Cardiac fibroblast (primary cell): ENCODE results near the gene SPATA31D1.

Source experiments
- DNase-seq, 2 donors: peaks; one replicate each; pipeline versions ENCODE4 v3.0.0 to v3.0.0-alpha.2; 2010; ENCODE audit warnings: low read depth in 2 of 2
- H3K4me3 ChIP-seq, 2 donors: replicated peaks in 1 of 2; 1 replicate in 1 of 2; 2 replicates in 1 of 2; pipeline ENCODE4 v1.5.1; 2011; ENCODE audit warnings: low read depth in 2 of 2, low read length in 2 of 2, mild to moderate bottlenecking in 2 of 2, moderate library complexity in 1 of 2
- CTCF ChIP-seq: IDR thresholded peaks from one replicate; pipeline ENCODE4 v1.5.1; 2011; ENCODE audit warnings: low read depth, mild to moderate bottlenecking, low read length, inconsistent platforms

Gene SPATA31D1

GRCh38 chr9:82036086-82036485, 47.5 kb downstream of the SPATA31D1 start:
- H3K4me3 ChIP-seq: no peak overlapping the region
- DNase-seq: no peak
- TF ChIP-seq CTCF: no peak

- no peak overlapping the region for H3K4me3 ChIP-seq
- TF ChIP-seq CTCF: no peak
- DNase-seq: no peak
Observed at GRCh38 chr9:82037126-82037525, 48.6 kb downstream of the SPATA31D1 start.

- TF ChIP-seq CTCF: no peak
- no peak overlapping the region for H3K4me3 ChIP-seq
- DNase-seq: no peak
Observed at GRCh38 chr9:82038897-82039296, 50.3 kb downstream of the SPATA31D1 start.
